Measurements from ENCODE around the gene GABRG3.

The GABRG3 gene

DNA sequence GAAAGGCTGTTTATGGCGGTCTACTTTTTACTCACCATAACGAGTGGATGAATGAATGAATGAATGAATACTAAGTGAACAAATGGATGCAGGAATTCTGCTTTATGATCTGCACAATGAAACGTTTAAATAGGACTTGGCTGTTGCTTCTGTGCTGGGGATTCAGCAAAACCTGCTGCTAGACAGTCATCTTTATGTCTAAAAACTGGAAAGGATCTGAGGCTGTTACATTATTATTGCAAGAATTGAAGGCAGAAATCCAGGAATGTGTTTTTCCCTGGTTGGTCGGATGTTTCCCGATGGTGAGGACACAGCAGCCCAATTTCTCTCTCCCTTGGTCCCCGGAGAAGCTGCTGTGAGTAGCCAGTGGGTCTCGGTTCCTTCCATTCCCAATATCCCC is 94.2 kb downstream of the GABRG3 start:
- no peak for DNase-seq (ENCODE audit: low spot score)

DNA sequence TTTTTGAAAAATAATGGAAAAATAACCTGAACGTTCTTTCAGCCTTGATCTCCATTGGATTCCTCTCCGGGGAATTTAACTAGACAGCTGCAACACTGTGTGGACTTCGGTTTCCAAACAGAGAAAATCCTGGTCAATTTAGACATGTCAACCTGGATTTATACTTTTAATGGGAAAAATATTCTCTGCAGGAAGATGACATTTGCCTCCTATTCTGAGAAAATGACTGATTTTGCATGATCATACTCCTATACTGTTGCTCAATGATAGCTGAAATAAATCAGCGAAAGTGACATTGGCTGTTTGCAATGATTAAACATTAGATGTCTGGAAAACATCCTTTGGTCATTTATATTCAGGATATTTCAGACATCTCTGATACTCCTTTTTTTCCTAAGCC is 94.8 kb downstream of the GABRG3 start:
- no peak for DNase-seq (ENCODE audit: low spot score)

DNA sequence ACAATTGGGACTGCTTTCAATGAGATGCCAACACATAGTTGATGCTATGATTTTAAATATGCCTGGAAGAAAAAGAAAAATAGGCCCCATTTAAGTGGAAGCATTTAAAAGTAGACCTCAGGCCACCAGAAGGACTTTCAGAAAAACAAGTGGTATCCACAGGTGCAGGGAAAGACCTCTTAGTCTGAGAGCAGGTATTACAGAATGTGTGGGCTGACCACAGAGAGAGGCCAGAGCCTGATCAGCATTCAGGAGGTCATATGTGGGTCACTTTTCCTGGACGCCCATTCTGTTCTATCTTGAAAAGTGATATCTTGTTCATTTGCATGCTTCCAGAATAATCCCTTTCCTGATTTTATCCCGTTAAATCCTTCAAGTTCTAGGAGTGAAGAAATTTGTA is 95.5 kb downstream of the GABRG3 start:
- DNase-seq (ENCODE audit: low spot score), result no peak

DNA sequence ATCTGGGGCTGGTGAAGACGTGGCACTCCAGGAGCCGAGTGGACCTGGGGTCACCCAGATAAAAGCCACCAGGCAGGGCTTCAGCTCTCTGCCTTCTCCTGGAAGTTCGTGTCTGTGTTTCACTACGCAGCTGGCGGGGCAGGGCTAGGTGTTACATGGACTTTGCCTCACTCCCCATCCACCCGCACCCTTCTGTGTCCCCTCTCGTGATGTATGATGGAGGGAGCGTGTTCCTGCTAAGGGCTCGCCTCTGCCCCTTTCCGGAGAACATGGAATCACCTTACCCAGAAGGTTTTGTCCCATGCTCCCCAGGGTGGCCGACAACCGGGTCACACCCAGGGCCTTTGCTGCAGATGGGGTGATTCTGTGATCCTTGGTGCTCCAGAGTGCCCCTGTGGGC is 96.2 kb downstream of the GABRG3 start:
- no peak for DNase-seq (ENCODE audit: low spot score)

DNA sequence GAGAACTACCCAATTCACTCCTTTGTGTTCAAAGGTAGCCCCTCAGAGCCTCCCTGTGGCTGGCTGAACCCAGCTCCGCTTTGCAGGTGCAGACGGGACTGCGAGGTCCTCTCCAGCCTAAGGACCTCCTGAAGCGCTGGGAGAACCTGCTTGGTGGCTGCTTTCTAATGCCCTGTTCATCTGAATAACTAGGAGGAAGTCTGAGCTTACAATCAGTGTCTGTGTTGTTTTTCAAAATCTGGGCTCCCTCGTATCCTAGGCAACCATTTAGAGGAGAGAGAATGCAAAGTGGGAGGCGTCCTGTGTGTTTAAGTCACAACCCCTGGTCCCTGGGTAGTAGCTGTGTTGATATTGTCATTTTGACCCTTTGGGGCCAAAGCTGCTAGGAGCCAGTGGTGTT is 99.9 kb downstream of the GABRG3 start:
- no peak for DNase-seq (ENCODE audit: low spot score)

DNA sequence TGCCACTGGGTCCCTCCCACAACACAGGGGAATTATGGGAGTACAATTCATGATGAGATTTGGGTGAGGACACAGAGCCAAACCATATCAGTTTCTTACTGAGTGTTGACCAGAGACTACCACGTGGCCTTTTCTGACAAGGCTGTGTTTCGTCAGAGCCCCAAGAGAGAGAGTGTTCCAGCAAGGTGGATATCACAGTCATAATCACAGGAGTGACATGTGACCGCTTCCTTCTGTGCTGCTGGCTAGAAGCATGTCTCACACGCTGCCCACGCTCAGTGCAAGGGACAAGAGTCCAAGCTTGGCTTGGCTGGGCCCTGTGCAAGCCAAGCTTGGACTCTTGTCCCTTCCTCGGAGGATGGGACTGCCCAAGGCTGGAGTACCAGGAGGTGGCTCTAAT is 103.2 kb downstream of the GABRG3 start:
- DNase-seq (ENCODE audit: low spot score), result no peak

- no peak for DNase-seq (ENCODE audit: low spot score)
Observed at GRCh38 chr15:27077790-27078189, 106.8 kb downstream of the GABRG3 start.

DNA sequence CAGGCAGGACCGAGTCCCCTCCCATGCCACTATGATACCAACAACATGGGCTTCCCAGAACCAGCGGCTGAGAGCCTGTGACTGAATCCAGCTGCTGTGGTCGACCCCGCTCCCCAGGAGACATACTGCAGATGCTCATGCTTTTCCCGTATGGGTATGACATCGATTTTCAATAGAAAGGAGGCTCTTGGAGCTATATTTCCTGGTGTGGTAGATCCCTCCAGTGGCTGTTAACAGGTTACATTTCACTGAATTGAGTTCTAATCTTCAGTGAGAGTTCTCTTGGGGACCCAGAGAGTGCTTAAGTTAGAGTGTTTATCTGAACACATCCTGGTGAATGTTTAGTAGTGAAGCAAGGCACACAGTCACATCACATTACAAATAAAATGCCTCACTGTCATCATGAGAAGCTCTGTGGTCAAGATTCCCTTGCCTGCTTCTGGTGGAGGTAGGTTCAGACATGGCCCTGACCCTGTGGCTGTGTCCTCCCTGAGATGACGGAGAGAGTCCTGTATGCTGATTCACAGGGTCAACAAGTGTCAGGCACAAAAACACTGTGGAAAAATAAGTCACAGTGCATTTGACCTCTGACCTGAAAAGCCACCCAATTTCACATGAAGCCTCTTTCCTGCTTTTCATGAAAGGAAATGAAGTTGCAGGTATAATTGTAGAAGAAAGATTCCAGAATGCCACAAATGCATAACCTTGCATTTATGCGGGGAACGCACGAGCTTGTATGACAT is 110.9 kb downstream of the GABRG3 start:
- DNase-seq (ENCODE audit: low spot score), result no peak

DNA sequence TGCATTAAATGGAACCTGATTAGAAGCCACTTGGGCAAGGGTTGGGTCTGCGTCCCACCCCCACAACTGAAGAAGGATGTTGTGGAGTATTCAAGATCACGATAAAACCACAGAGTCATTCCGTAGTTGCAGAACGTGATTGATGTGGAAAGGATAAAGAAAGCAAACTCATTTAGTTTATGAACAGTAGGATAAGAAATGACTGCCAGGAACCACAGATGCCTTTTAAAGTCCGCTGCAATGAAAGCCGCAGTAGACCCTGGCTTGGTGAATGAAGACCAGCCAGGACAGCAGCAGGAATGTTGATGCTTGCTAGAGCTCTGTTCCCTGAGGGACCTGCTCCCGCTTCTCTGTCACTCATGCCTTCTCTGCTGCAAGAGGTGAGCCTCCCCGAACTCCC is 111.5 kb downstream of the GABRG3 start:
- DNase-seq (ENCODE audit: low spot score), result no peak

- no peak for DNase-seq (ENCODE audit: low spot score)
Observed at GRCh38 chr15:27084844-27085243, 113.9 kb downstream of the GABRG3 start.

GRCh38 chr15:27086149-27086548 is 115.2 kb downstream of the GABRG3 start:
- no peak for DNase-seq (ENCODE audit: low spot score)

- DNase-seq (ENCODE audit: low spot score), result no peak
Observed at GRCh38 chr15:27086805-27087204, 115.8 kb downstream of the GABRG3 start.

DNA sequence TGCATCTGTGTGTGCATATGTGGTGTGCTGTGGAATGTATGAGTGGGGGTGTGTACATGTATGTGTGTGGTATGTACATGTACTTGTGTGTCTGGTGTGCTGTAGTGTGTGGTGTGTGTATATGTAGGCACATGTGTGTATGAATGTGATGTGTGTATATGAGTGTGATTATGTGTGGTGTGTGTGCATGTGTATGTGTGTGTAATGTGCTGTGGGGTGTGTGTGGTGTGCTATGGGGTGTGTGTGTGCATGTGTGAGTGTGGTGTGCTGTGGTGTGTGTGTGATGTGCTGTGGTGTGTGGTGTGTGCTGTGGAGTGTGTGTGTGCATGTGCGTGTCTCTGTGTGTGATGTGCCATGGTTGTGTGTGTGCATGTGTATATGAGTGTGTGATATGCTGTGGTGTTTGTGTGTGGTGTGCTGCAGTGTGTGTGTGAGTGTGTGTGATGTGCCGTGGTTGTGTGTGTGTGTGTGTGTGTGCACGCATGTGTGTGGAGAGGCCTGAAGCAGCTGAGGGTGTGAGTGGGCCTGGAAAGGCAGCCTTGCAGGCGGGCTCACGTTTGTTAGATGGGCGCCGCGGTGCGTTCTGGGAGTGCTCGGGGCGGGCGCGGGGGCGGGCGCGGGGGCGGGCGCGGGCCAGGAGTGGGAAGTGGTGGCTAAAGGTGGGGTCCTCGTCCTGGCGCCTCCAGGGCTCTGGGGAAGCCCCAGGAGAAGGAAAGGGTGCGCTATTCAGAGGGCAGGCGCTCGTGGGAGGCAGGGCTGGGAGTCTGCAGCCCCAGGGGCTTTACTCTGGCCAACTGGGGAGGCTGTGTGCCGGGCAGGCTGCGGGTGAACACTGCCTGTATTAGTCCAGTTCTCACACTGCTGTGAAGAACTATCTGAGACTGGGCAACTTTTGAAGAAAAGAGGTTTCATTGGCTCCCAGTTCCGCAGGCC is 116.9 kb downstream of the GABRG3 start:
- DNase-seq (ENCODE audit: low spot score), result no peak

DNA sequence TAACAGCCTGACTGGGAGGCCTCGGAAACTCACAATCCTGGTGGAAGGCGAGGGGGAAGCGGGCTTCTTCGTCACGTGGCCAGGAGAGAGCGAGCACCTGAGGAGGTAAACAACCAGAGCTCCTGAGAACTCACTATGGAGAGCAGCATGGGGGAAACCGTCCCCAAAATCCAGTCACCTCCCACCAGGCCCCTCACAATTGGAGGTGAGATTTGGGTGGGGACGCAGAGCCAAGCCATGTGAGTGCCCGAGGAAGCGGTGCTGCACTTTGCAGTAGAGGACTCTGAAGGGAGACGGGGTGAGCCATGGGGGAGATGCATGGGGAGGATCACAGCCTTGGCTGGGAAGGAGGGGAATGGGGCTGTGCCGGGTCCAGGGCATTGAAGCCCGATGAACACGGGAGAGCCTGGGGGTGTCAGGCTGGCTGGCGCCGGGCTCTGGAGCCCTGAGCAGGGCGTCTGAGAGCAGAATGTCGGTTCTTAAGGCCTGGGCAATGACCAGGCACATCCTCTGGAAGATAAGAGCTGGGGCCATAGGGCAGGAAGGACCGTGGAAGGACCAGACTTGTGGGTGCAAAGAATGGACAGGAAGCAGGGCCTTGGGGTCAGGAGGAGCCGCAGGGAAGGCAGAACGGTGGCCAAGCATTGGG is 117.7 kb downstream of the GABRG3 start:
- DNase-seq (ENCODE audit: low spot score), result no peak

DNA sequence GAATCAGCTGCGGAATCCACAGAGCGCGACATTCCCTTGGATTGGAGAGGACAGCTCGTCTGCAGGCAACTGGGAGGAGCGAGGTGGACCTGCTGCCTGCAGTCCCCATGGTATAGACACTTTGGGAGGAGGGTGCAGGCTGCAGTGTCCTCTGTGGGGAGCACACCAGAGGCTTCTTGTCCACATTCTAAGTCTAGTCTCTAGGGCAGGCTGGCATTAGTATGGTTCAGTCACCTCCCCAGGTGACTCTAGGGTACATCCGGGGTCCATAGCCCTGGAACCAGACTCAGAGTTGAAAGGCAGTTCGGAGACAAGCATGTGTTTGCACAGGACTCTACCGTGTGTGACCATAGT is 118.2 kb downstream of the GABRG3 start:
- DNase-seq (ENCODE audit: low spot score), result no peak

DNA sequence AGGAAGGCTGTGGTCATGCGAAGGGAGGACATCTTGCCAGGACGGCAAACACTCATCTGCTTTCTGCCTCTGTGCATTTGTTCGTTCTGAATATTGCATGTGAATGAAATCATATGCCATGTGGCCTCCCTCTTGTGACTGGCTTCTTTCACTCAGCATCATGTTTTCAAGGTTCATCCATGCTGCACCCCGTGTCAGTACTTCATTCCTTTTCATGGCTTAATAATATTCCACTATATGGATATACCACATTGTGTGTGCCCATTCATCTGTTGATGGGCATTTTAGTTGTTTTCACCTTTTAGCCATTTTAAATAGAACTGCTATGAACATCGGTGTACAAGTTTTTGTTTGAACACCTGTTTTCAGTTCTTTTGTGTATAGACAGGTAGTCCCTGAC is 118.7 kb downstream of the GABRG3 start:
- DNase-seq (ENCODE audit: low spot score), result no peak

- no peak for DNase-seq (ENCODE audit: low spot score)
Observed at GRCh38 chr15:27091270-27091940, 120.4 kb downstream of the GABRG3 start.

GRCh38 chr15:27092390-27092789 is 121.4 kb downstream of the GABRG3 start:
- DNase-seq (ENCODE audit: low spot score), result no peak

DNA sequence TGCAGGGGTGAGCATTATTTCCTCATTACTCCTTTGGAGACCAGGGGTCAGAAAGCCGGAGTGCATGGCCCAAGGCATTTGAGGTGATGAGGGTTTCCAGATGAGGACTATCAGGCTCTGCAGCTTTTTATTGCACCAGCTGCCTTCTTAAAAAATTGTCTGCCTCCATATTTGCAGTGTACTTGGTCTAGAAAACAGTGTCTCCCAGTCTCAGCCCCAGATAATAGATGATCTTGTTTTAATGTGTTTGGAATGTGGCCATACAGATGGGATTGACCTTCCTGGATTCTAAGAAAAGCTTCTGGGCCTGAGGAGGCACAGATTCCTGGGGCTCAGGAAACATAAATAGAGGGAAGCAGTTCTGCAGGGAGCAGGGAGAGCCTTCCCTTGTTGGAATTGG is 123.3 kb downstream of the GABRG3 start:
- DNase-seq (ENCODE audit: low spot score), result no peak

DNA sequence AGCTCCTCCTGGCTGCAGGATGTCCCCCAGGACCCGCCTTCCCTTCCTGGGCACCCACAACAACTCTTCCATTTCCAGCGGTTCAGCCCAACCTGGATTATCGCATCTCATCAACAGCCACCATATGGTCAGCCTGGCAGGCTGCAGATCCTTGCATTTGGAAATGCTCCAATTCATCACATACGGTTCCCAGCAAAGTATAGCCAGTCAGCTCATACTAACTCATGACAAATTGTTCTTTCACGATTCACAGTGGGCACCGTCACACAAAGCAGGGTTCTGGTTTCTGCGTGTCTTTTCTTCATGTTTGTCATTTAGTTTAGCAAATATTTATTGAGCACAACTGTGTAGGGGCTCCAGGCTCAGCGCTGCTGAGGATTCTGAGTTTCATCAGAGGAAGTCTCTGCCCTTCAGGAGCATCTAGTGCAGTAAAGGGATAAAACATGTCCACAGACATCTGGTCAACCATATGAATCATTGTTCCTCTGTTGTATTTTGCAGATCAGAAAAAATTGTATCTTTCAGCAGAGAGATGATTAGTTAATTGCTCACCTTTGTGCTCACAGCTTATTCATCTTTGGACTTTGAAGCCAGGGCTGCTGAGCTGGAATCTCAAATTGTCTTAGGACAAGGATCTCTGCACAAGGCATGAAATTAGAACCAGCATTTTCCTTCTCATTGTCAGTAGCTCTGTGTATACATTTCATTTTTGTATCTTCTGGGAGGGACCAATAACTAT is 125.1 kb downstream of the GABRG3 start:
- no peak for DNase-seq (ENCODE audit: low spot score)

DNA sequence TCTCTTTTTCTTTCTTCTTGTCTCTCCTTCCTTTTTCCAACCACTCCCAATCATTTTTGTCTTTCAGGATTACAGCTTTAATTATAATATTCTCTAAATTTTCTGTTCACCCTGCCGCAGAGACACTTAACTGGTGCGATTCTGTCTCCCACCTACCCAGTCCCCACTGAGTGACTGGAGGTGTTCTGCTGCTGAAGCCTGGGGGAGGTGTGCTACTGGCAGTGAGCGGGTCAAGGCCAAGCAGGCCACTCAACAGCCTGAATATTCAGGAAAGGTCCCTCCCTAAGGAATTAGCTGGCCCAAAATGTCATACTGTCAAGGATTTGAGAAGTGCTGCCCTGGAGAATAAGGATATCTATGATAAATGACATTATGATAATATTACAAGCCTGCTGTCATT is 126.5 kb downstream of the GABRG3 start:
- no peak for DNase-seq (ENCODE audit: low spot score)

DNA sequence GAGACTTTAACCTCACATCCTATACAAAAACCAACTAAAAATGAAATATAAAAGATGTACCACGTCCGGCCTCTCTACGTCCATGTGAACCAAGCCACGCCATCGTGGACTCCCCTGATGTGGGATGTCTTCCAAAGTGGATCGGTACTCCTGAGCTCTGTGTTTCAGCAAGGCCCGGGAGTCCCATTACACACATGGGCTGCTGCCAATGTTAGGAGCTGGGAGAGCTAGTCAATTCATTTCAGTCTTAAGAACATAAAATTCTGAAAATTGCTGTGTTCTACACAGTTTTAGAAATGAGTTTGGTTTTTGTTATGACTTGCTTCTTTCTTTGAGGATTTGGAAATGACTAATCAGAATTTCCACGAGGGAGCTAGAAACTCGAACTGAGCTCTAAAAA is 131.0 kb downstream of the GABRG3 start:
- no peak for DNase-seq (ENCODE audit: low spot score)
